DMS153 treated with DMSO at 0.1 percent for 48 hours (cell line): Measurements from ENCODE around the gene DNAJC11.
A peak's percentile ranks its signal among the peaks of the same experiment; 100 is the strongest.

Experiments
- DNase-seq: peaks from one replicate; lab custom pipeline; 2025; ENCODE audit not compliant: unreplicated experiment; lab: John Stamatoyannopoulos, UW

Gene DNAJC11

GRCh38 chr1:6625584-6626149 lies 75.9 kb downstream of the DNAJC11 start:
- DNase-seq = no peak

- DNase-seq = peak; percentile 55
Observed at GRCh38 chr1:6624710-6625583, 76.7 kb downstream of the DNAJC11 start, which contains the start of gene THAP3. THAP3 (plus strand) TSS chr1:6624868; CDS start chr1:6625219, 351 bp downstream.

GRCh38 chr1:6623269-6623965 lies 78.2 kb downstream of the DNAJC11 start:
- DNase-seq = no peak

DNA sequence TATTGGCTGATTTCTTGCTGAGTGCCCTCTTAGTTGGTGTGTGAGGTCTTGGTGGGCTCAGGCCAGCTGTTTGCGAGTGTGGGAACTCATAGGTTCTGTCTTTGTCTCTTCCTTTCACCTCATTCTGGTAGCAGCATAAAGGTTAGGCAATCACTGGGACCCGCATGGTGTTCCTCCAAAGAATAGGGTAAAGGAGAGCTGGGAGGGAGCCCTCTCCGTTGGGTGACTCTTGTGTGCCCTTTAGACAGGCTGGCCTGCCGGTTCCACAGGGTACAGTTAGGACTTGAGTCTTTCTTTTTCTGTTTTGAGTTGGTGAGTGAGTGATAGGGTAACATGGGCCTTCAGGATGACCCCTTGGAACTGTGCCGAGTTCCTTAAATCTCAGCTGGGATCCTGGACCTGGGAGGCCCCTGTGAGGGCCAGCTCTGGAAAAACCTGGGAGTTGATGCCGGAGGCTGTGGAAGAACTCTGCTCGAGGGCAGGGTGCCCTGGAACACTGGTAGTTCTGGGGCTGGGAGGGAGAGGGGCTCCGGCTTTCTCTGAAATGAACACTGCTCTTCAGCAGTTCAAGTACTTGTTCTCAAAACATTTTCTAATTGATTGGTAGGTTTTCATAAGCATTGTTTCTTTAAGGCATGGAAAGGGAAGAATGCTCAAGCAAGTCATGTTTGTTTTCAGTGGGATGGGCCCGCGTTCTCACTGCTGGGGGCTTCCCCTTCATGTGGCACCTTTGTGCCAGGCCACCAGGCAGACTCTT lies 79.0 kb downstream of the DNAJC11 start:
- DNase-seq = no peak

GRCh38 chr1:6621429-6622391 lies 79.9 kb downstream of the DNAJC11 start:
- DNase-seq = no peak

- DNase-seq = no peak
Observed at GRCh38 chr1:6619045-6619444, 82.6 kb downstream of the DNAJC11 start.

DNA sequence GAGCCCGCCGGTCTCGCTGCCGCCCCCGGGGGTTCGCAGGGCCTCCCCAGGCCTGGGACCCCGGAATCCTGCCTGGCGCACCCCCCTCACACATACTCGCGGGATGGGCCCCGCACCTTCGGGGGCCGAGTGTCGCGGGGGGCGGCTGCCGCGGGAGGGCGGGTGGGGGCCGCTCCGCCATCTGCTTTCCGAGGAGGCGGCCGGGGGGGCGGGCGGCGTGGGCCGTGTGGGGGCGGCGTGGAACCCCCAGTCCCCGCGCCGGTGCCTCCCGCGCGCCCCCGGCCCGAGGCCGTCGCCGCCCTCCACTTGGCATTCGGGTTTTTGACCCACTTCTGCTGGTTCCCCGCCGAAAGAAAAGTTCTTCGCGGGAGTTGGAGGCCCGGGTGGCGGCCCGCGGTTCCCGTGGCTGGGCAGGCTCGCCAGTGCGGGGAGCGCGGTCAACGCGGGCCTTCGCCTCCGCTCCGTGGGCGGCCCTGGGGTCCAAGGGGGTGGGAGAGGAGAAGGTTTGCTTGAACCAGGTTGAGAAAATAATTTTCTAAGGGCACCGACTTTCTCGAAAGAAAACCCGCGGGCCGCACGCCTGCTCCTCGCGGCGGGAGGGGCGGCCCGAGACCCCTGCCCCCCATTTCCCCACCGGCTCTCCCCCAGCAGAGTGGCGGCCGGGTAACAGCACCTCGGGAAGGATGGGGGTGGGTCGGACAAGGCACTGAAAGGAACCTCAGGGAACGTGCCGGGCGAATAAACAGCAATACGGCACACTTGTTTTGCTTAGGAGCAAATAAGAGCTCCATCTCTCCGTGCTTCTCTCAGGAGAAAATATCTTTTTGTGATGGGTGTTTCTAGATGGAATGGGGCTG lies 86.5 kb downstream of the DNAJC11 start:
- DNase-seq = no peak

DNA sequence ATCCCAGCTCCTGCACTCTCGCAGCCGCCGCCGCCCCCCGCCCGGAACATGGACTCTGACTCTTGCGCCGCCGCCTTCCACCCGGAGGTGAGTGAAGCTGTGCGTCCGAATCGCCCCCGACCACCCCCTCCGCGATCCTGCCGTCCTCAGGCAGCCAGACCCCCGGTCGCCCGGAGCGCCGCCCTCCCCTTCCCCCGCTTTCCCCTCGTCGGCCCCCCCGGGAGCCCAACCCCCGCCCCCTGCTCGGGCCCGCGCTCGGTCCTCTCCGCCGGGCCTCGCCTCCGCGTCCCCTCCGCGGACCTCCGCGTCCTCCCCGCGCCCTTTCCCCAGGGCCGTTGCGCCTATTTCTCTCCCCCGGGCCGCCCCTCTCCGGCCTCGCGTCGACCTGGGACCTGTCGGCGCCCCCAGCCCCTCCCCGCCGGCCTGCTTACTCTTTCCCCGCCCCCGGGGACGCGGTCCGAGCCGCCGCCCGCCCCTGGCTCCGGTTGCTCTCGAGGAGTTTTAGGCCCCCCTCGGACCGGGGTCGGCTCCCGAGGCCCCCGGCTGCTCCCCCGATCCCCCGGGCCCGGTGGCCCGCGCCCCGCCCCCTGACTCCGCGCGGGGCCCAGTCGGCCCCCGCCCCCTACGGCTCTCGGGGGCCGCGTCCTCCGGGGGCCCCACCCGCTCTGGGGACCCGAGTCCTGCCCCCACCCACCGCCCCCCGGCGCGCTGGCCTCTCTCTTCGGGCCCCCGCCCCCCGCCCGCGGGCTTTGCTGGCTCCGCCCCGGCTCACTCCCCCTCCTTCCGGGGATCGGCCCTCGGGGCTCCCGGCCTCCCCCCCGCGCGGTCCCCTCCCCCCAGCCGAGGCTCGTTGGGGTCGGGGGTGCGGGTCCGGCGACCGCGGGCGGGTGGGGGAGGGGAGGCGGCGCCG lies 87.3 kb downstream of the DNAJC11 start:
- DNase-seq = no peak

DNA sequence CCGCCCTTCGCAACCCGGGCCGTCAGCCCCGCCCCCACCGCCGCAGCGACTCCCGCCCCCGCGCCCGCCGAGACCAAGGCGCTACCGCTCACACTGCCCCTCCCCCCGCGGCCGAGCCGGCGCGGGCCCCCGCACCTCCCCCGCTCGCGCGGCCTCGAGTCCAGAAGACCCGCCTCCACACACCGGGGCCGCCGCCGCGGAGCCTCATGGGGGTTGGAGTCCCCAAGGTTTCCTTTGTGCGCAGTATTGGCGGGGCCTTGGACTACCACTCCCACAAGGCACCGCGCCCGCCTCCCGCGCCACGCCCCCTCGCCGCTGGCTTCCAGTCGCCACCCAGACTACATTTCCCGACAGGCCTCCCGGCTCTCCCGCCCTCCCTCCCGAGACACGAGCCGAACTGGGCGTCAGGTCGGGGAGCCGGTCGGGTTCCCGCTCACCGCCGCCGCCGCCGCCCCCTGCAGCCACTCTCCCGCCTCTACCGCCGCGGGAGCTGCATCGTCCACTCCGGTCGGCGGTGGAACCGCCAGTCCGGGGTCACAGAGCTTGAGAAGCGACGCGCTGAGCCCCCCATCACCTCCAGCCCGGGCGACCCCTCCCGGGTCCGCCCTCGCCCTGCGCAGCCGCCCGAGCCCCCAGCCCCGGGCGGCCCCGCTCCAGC lies 88.1 kb downstream of the DNAJC11 start, which contains the start of gene PHF13:
Gene PHF13, plus strand, starts transcription at position 371 of the 658 bp plus-strand sequence. CDS start 336 bp downstream, outside the sequence.
- DNase-seq = peak; percentile 94

- peak; percentile 32 for DNase-seq
Observed at GRCh38 chr1:6612641-6613360, 88.8 kb downstream of the DNAJC11 start.

- DNase-seq = peak; percentile 59
Observed at GRCh38 chr1:6603915-6604558, 97.6 kb downstream of the DNAJC11 start.

DNA sequence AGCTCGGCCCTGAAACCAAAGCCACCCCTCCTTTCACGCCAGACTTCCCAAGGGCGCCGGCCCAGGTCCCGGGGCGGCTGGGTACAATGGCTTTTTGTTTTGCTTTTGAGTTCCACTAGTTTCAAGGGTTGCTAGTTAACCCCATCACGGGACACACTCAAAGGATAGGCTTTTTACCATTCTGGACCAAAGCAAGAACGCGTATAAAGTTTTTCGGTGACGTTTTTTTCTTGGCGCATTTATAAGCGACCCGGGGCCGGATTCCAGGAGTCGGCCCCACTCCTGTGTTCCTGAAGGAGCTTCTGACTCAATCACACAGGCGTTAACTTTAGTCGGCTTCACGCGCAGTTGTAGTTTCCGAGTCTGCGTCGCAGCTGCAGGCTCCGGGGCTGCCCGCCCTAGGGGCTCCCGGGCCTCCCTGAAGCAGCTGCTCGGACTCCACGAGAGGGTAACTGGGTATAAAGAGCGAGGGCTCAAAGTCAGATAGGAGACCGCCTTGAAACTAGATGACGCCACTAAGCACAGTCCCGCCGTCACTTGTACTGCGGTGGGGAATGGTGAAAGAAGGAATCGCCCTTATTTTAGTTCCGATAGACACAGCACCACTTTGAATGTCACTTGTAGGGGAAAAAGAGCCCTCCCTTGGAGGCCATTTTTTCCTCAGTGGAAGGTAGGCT lies 98.2 kb downstream of the DNAJC11 start:
- peak; percentile 55 for DNase-seq

- peak; percentile 21 for DNase-seq
Observed at GRCh38 chr1:6602669-6603237, 98.9 kb downstream of the DNAJC11 start, which contains the start of gene KLHL21. KLHL21 (minus strand) TSS chr1:6602869; CDS start chr1:6602817, 52 bp downstream.

GRCh38 chr1:6601923-6602668 lies 99.5 kb downstream of the DNAJC11 start:
- DNase-seq = no peak
